Heart left ventricle (tissue), 13 donors: Measurements from ENCODE around the gene GRIFIN.

Experiments used
- CTCF ChIP-seq, 12 donors: fragments of 200-600 bp; sonication (generic) in 4 of 12; IDR thresholded peaks; one replicate each; pipeline versions ENCODE4 v1.5.0 to v1.8.0; 2018 to 2022; ENCODE audit warnings: antibody characterized with exemption in 12 of 12, mild to moderate bottlenecking in 5 of 12
- POLR2A ChIP-seq, 2 donors: fragments of 450-650 bp; IDR thresholded peaks; one replicate each; pipeline ENCODE4 v1.6.1; 2017; ENCODE audit warnings: antibody characterized with exemption in 2 of 2, mild to moderate bottlenecking in 2 of 2, moderate library complexity in 2 of 2
- donor health status: ischemic (EF 13 %, LVEDD 7.1; RV severe dilation, severe dysfunction).
- donor health status: DM: no; HTN: yes; CAD: no.
- donor health status: DM: no; HTN: no; CAD: no.
- donor health status: ischemic (EF 25% LVEDD 6.9; RV normal size, moderate dysfunction).
- donor health status: ischemic (EF 25% LVEDD 5.7; RV mildly dilated, moderate dysfunction).
- donor health status: ischemic (EF 35%, LVEDD 5.7; RV mildly dilated, moderate dysfunction).
- donor health status: nonischemic (EF 11% LVEDD 7.7; RV severe dilation, severe dysfunction).
- donor health status: DM: yes; HTN: yes; CAD: no.
- donor health status: PGD.
- donor health status: ischemic (EF 29% LVEDD 5.4; RV normal size, mild dysfunction).
- donor health status: nonischemic (EF 23%, LVEDD 6.1; RV moderate dilation, normal function).

GRCh38 chr7:2518737-2519118 is 42.5 kb upstream of the GRIFIN start:
- TF ChIP-seq CTCF (IDR thresholded peaks at IDR 0.05): no peak
- no peak for TF ChIP-seq POLR2A (IDR thresholded peaks at IDR 0.05)
